ENCODE results near the gene CACNG7. TPM values are rescaled to one million over a fixed set of nuclear protein-coding genes. Genes with fewer than 3 reads are reported as not detected.
A peak's percentile ranks its signal among the peaks of the same experiment; 100 is the strongest.

Gene CACNG7
- total RNA-seq, 6 experiments from 2014 or later, result 0.38 to 1.2 (median 0.70) TPM

DNA sequence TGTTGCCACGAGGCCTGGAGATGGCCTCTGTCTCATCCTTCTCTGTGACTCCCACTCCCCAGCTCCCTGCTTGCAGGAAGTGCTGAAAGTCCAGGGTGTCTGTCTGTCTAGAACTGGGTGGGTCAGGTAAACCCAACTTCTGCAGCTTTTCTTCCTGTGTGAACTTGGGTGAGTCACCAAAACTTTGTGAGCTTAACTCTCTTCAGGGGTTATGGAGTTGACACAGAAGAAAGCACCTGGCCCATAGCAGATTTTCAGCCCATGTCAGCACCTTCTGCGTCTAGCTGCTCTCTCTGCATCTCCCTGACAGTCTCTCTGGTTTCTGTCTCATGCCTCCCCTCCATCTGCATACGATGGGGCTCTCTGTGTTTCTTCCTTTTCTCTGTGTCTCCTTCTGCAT is 4.2 kb upstream of the CACNG7 start:
- Mint-ChIP-seq H3K27ac (no peak overlapping the region), H3K27me3 (ENCODE audit: insufficient read depth) (peaks cover 42% of the 10 kb centered on the region), H3K4me1 (ENCODE audit: low read depth) (peaks cover 26% of the 10 kb centered on the region), H3K9me3 (no peaks in the 10 kb centered on the region), H3K36me3 (ENCODE audit: low read depth) (no peaks in the 10 kb centered on the region), H3K4me3 (no peak overlapping the region)
- TF ChIP-seq CTCF (IDR thresholded peaks at IDR 0.05), result no peak
- DNase-seq, result no peak

- H3K27me3 Mint-ChIP-seq (ENCODE audit: insufficient read depth), result peaks cover 50% of the 10 kb centered on the region
- H3K36me3 Mint-ChIP-seq (ENCODE audit: low read depth), result no peaks in the 10 kb centered on the region
- H3K4me1 Mint-ChIP-seq (ENCODE audit: low read depth), result peaks cover 26% of the 10 kb centered on the region
Observed at GRCh38 chr19:53905787-53906186, 3.3 kb upstream of the CACNG7 start.

DNA sequence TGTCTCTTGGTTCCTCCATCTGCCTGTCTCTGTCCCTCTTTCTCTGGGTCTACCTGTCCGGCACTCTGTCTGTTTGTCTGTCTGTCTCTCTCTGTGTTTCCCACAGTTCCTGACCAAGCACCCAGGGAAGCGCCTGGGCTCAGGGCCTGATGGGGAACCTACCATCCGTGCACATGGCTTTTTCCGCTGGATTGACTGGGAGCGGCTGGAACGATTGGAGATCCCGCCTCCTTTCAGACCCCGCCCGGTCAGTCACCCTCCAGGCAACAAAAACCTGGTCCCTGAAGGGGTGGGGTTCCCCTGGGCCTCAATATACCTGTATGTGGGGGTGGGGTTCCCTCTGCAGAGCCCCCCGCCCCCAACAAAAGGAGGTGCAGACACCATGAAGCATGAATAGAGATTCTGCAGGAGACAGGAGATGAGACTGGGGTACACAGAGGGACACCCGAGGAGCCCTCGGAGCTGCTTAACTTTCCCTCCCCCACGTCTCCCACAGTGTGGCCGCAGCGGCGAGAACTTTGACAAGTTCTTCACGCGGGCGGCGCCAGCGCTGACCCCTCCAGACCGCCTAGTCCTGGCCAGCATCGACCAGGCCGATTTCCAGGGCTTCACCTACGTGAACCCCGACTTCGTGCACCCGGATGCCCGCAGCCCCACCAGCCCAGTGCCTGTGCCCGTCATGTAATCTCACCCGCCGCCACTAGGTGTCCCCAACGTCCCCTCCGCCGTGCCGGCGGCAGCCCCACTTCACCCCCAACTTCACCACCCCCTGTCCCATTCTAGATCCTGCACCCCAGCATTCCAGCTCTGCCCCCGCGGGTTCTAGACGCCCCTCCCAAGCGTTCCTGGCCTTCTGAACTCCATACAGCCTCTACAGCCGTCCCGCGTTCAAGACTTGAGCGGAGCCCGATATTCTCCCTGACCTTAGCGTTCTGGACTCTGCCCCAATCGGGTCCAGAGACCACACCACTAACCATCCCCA is 2.6 kb upstream of the CACNG7 start:
- Mint-ChIP-seq H3K36me3 (ENCODE audit: low read depth) (no peaks in the 10 kb centered on the region), H3K27me3 (ENCODE audit: insufficient read depth) (peaks cover 53% of the 10 kb centered on the region), H3K27ac (no peak overlapping the region), H3K4me3 (peak overlapping the region; percentile 60), H3K9me3 (no peaks in the 10 kb centered on the region), H3K4me1 (ENCODE audit: low read depth) (peaks cover 26% of the 10 kb centered on the region)
- no peak for DNase-seq
- TF ChIP-seq CTCF (IDR thresholded peaks at IDR 0.05), result peak; percentile 96

More at GRCh38 chr19:53905787-53906186, 3.3 kb upstream of the CACNG7 start:
- TF ChIP-seq CTCF (IDR thresholded peaks at IDR 0.05), result no peak
- no peaks in the 10 kb centered on the region for H3K9me3 Mint-ChIP-seq
- H3K4me3 Mint-ChIP-seq, result no peak overlapping the region
- no peak for DNase-seq
- no peak overlapping the region for H3K27ac Mint-ChIP-seq

GRCh38 chr19:53907193-53907581 is 1.9 kb upstream of the CACNG7 start:
- H3K36me3 Mint-ChIP-seq (ENCODE audit: low read depth), result no peaks in the 10 kb centered on the region
- peaks cover 55% of the 10 kb centered on the region for H3K27me3 Mint-ChIP-seq (ENCODE audit: insufficient read depth)
- peak overlapping the region; percentile 16; the same call in 1 of the 2 replicates for H3K4me3 Mint-ChIP-seq

DNA sequence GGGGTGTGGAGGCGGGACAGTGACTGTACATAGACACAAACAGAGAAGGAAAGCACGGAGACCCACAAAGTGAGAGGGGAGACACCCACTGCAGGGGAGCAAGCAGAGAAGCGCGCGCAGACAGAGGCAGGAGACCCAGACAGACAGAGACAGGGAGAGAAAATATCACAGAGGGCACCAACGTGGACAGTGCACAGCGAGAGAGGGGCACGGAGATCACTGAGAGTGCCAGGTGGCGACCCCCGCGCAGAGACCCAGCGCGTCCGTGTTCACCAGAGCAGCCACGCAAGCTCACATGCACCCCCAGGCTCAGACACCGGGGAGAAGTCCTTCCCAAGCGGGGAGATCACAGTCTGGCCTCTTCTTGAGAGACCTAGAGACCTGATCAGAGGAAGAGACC is 1.4 kb upstream of the CACNG7 start:
- H3K27me3 Mint-ChIP-seq (ENCODE audit: insufficient read depth), result peaks cover 55% of the 10 kb centered on the region
- no peaks in the 10 kb centered on the region for H3K36me3 Mint-ChIP-seq (ENCODE audit: low read depth)
- H3K9me3 Mint-ChIP-seq, result no peaks in the 10 kb centered on the region
- DNase-seq, result no peak
- no peak overlapping the region for H3K27ac Mint-ChIP-seq
- TF ChIP-seq CTCF (IDR thresholded peaks at IDR 0.05), result no peak
- peak overlapping the region; percentile 16; the same call in 1 of the 2 replicates for H3K4me3 Mint-ChIP-seq
- H3K4me1 Mint-ChIP-seq (ENCODE audit: low read depth), result peaks cover 26% of the 10 kb centered on the region

More at GRCh38 chr19:53907193-53907581, 1.9 kb upstream of the CACNG7 start:
- no peak overlapping the region for H3K27ac Mint-ChIP-seq
- H3K4me1 Mint-ChIP-seq (ENCODE audit: low read depth), result peaks cover 26% of the 10 kb centered on the region
- TF ChIP-seq CTCF (IDR thresholded peaks at IDR 0.05), result no peak
- no peak for DNase-seq
- H3K9me3 Mint-ChIP-seq, result no peaks in the 10 kb centered on the region
